Astrocyte of the cerebellum (primary cell): ENCODE data around the gene DVL2.

Experiments
- DNase-seq: peaks from one replicate; pipeline ENCODE4 v3.0.0-alpha.2; 2011; ENCODE audit warnings: low read depth
- H3K4me3 ChIP-seq: 2 replicates; pipeline ENCODE4 v1.5.1; 2011; ENCODE audit warnings: mild to moderate bottlenecking, low read depth, low read length, moderate library complexity
- CTCF ChIP-seq: IDR thresholded peaks from 2 replicates; pipeline ENCODE4 v1.5.1; 2012; ENCODE audit warnings: low read length, low read depth, moderate library complexity, mild to moderate bottlenecking; ENCODE audit errors: missing control alignments
- in situ Hi-C: cut with HindIII; loops from 2 replicates; pipeline ENCODE4 v1.10.0; 2017; ENCODE audit warnings: low sequenced_read_pairs

The DVL2 gene

GRCh38 chr17:7215652-7216180 is 18.6 kb downstream of the DVL2 start:
- TF ChIP-seq CTCF, result no peak
- in situ Hi-C loops, result no loop called here
- no peak for DNase-seq
- peak overlapping the region; percentile 53 for H3K4me3 ChIP-seq

GRCh38 chr17:7215136-7215638 is 19.1 kb downstream of the DVL2 start:
- no peak for TF ChIP-seq CTCF
- DNase-seq, result no peak
- H3K4me3 ChIP-seq, result peak overlapping the region; percentile 53
- in situ Hi-C loops, result no loop called here

GRCh38 chr17:7214300-7215135 is 19.8 kb downstream of the DVL2 start:
- TF ChIP-seq CTCF, result peak; percentile 65
- in situ Hi-C loops, result no loop called here
- peak; percentile 95 for DNase-seq

GRCh38 chr17:7213895-7214299 is 20.4 kb downstream of the DVL2 start:
- peak; percentile 70 for TF ChIP-seq CTCF
- peak overlapping the region; percentile 53 for H3K4me3 ChIP-seq
- in situ Hi-C loops, result no loop called here
- DNase-seq, result peak; percentile 49

More at GRCh38 chr17:7214300-7215135, 19.8 kb downstream of the DVL2 start:
- H3K4me3 ChIP-seq, result peak overlapping the region; percentile 53

- TF ChIP-seq CTCF, result no peak
- in situ Hi-C loops, result no loop called here
- DNase-seq, result no peak
- H3K4me3 ChIP-seq, result peak overlapping the region; percentile 21
Measured at GRCh38 chr17:7211491-7212273, 22.6 kb downstream of the DVL2 start.

- no peak for TF ChIP-seq CTCF
- in situ Hi-C loops, result no loop called here
- H3K4me3 ChIP-seq, result no peak overlapping the region
- DNase-seq, result no peak
Measured at GRCh38 chr17:7208754-7209460, 25.4 kb downstream of the DVL2 start.
